Activated CD4-positive, alpha-beta T cell treated with anti-CD3 and anti-CD28 coated beads, Interleukin-2, amount 50 U/mL, for 1 hour (primary cell): Measurements from ENCODE around the gene RPUSD1.
"Not testable (repeated sequence)": the region's sequence is repeated elsewhere in the genome, so short reads cannot be mapped to it uniquely, and the experiment has no call there.

ENCODE experiments used
- DNase-seq: peaks from one replicate; pipeline ENCODE4 v3.0.0-alpha.2; 2020

Gene RPUSD1

GRCh38 chr16:764184-764750, 23.9 kb downstream of the RPUSD1 start:
- no peak for DNase-seq

- no peak for DNase-seq
These were observed 24.6 kb downstream of the RPUSD1 start for GRCh38 chr16:763369-764183.

DNA sequence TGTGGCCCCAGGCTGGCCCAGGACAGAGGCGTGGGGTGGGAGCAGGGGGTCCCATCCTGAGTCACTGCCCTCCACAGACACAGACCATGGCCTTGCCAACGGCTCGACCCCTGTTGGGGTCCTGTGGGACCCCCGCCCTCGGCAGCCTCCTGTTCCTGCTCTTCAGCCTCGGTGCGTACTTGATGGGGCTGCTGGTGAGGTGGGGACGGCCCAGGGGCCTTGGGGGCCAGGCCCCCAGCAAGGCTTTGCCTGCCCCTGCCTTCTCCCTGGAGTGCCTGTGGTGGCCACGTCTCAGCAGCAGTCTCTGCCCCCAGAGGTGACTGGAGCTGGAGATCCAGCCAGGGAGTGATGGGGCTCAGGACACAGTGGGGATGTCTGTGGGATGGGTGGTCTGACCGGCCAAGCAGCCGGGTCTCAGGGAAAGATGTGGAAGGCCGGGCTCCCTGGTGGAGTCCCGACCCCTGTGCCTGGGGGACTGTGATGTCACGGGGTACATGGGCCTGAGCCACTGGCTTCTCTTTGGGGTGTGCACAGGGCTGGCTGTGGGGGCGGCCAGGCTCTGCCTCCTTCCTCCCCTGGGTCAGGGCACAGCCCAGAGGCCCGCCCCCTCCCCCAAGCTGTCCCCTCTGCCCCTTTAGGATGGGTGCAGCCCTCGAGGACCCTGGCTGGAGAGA, 25.4 kb downstream of the RPUSD1 start:
- DNase-seq: no peak

DNA sequence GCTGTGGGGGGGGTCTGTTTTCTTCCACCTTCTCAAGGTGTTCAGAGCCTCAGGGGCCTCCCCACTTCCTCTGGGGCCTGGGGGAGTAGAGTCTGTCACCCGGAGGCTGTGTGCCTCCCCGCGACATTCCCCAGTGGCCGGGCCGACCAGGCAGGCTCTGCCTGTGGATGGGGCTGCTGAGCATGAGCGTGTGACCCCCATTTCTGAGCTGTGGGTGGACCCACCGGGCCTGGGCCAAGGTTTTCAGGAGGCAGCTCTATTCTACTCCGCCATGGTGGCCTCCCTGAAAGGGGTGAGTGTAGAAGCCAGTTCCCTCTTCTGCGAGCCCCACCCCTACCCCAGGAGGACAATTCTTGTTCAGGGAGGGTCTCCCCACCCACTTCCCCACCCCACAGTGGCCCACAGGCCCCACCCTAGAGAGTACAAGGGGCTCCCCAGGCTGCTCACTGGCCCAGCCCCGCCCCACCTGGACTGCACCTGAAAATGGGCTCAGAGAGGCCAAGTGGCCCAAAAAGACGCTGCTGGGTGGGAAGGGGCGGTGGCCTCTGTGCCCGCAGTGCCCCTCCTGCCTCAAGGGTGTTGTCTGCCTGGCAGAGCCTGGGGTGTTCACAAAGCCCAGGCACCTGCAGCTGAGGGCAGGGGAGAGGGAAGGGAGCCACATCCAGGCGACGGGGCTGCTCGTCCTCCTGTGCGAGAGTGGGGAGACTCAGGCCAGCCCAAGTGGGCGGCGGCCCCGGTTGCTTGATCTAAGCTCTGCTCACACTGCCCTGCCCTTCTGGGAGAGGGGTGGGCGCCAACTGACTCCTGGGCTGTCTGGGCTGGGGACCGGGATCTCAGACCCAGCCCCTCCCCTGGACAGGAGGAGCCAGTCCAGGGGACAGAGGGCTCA, 26.3 kb downstream of the RPUSD1 start:
- DNase-seq: no peak

DNA sequence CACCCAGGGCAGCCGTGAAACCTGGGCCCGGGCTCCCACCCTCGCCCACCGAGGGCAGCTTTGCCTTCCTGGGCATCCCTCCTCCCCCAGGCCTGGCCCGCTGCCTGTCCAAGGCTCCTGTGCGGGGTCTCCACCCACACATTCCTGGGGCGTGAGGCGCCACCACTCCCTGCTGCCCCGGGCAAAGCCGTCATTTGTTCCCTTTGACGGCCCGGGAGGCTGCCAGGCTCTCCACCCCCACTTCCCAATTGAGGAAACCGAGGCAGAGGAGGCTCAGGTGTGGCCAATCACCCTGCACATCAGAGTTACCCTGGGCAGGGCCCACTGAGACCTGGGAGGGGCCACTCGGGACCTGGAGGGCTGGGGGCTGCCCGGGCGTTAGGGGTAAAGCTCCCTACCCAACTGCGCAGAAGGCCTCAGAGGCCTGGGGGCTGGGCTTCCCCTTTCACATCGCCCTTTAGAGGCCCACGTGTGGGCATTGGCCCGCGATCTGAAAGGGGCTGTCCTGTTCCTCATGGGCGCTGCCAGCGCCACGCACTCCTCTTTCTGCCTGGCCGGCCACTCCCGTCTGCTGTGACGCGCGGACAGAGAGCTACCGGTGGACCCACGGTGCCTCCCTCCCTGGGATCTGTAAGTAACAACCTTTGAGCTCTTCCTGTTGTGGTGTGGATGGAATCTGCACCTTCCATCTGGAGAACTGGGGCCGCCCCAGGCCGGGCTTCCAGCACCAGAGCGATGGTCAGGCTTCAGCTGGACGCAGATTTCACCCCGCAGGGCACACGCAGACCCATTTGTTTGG, 27.4 kb downstream of the RPUSD1 start, which contains the start of gene MSLN:
TSS of gene MSLN (plus strand) at position 190 of the 799 bp plus-strand sequence. CDS start 1,947 bp downstream, outside the sequence.
- DNase-seq: no peak

GRCh38 chr16:760065-760464, 28.1 kb downstream of the RPUSD1 start:
- no peak for DNase-seq

- DNase-seq: no peak
These were observed 28.9 kb downstream of the RPUSD1 start for GRCh38 chr16:759110-759910.

DNA sequence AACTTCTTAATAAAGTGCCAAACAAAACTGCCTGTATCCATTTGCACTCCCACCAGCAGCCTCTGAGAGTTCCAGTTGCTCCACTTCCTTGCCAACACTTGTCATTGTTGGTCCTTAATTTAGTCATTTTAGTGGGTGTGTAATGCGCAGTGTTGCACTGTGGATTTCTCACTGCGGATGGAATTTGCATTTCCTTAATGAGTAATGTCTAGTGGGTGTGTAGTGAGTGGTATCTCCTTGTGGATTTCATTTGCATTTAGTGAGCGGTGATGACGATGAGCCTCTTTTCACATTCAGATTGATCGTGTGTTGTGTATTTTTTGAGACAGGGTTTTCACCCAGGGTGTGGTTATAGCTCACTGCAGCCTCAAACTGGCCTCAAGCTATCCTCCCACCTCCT, 31.8 kb downstream of the RPUSD1 start:
- no peak for DNase-seq

DNA sequence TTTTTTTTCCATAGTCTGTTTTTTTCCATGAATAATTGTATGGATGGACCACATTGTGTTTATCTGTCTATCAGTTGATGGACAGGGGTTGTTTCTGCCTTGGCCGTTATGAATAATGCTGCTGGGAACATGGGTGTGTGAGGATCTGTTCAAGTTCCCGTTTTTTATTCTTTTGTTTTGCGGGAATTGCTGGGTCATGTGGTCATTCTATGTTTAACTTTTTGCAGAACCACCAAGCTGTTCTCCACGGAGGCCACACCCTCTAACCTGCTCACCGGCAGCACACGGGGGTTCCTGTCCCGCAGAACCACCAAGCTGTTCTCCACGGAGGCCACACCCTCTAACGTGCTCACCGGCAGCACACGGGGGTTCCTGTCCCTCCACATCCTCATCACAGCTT, 33.5 kb downstream of the RPUSD1 start:
- DNase-seq: no peak

GRCh38 chr16:754121-754607, 34.0 kb downstream of the RPUSD1 start:
- DNase-seq: not testable (repeated sequence)

GRCh38 chr16:752007-752312, 36.2 kb downstream of the RPUSD1 start:
- no peak for DNase-seq

GRCh38 chr16:751152-752006, 36.8 kb downstream of the RPUSD1 start:
- DNase-seq: no peak

- no peak for DNase-seq
These were observed 37.7 kb downstream of the RPUSD1 start for GRCh38 chr16:750485-750884.

- no peak for DNase-seq
These were observed 39.2 kb downstream of the RPUSD1 start for GRCh38 chr16:749010-749409.

- no peak for DNase-seq
These were observed 40.0 kb downstream of the RPUSD1 start for GRCh38 chr16:747978-748746.

GRCh38 chr16:746637-747036, 41.5 kb downstream of the RPUSD1 start:
- no peak for DNase-seq

DNA sequence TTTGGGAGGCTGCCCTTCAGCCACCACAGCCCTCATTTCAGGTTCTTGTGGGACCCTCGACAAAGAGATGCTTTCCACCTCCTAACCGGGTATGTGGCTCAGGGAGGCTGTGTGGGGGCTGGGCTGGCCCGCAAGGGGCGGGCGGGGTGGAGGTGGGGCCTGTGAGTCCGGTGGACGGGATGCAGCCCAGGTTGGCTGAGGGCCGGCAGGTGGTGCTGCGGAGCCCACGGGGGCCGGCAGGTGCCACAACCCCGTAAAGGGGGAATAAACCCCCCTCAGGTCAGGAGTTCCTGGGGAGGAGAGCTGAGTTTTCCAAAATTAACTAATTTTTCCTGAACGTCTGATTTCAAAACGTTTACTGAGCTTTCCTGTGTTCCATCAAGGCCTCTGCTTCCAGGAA, 42.4 kb downstream of the RPUSD1 start:
- no peak for DNase-seq

GRCh38 chr16:743794-744500, 44.2 kb downstream of the RPUSD1 start:
- no peak for DNase-seq

- DNase-seq: not testable (repeated sequence)
These were observed 45.3 kb downstream of the RPUSD1 start for GRCh38 chr16:742894-743293.
